RWPE2 (cell line): Measurements from ENCODE around the gene PCDHB4.
"Not testable (repeated sequence)": the region's sequence is repeated elsewhere in the genome, so short reads cannot be mapped to it uniquely, and the experiment has no call there.

ENCODE experiments used
- ATAC-seq: fragments of 200-7000 bp; cut with Tn5 transposase; 3 replicates; pipeline ENCODE4 v1.9.1; 2021; ENCODE audit warnings: low read depth
- DNase-seq: peaks from one replicate; pipeline ENCODE4 v3.0.0-alpha.2; 2020; ENCODE audit warnings: low spot score
- H3K27ac ChIP-seq: fragments of 450-650 bp; 2 replicates; pipeline ENCODE4 v1.5.1; 2017; ENCODE audit warnings: mild to moderate bottlenecking; ENCODE audit not compliant: poor library complexity, severe bottlenecking
- H3K27me3 ChIP-seq: fragments of 250-450 bp; sonication (Bioruptor Pico); 2 replicates; pipeline ENCODE4 v1.5.1; 2021; ENCODE audit warnings: mild to moderate bottlenecking, moderate library complexity; ENCODE audit not compliant: insufficient read depth, poor library complexity, severe bottlenecking
- H3K36me3 ChIP-seq: fragments of 250-450 bp; sonication (Bioruptor Pico); 2 replicates; pipeline ENCODE4 v1.5.1; 2020; ENCODE audit warnings: low read depth, mild to moderate bottlenecking, moderate library complexity
- H3K4me1 ChIP-seq: fragments of 250-450 bp; sonication (Bioruptor Pico); 2 replicates; pipeline ENCODE4 v1.5.1; 2021; ENCODE audit warnings: mild to moderate bottlenecking, moderate library complexity; ENCODE audit not compliant: insufficient read depth, poor library complexity, severe bottlenecking
- H3K4me3 ChIP-seq: fragments of 250-450 bp; sonication (Bioruptor Pico); 2 replicates; pipeline ENCODE4 v1.5.1; 2021; ENCODE audit warnings: mild to moderate bottlenecking, moderate library complexity; ENCODE audit not compliant: severe bottlenecking
- H3K9me3 ChIP-seq: fragments of 250-450 bp; sonication (Bioruptor Pico); 2 replicates; pipeline ENCODE4 v1.5.1; 2021; ENCODE audit warnings: mild to moderate bottlenecking, moderate library complexity; ENCODE audit not compliant: severe bottlenecking
- TF ChIP-seq, protein P1 (sequence below): fragments of 450-650 bp; IDR thresholded peaks from one replicate; pipeline ENCODE4 v1.5.1; 2017; ENCODE audit warnings: mild to moderate bottlenecking, moderate library complexity; ENCODE audit not compliant: poor library complexity, severe bottlenecking

PCDHB4 gene

DNA sequence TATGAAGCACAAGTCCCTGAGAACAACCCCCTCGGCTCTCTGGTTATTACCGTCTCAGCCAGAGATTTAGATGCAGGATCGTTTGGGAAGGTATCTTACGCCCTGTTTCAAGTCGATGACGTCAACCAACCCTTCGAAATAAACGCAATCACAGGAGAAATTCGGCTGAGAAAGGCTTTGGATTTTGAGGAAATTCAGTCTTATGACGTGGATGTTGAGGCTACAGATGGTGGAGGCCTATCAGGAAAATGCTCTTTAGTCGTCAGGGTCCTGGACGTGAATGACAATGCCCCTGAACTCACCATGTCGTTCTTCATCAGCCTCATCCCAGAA lies 29.3 kb downstream of the PCDHB4 start:
- no peaks in the 10 kb centered on the region for H3K4me1 ChIP-seq
- H3K4me3 ChIP-seq: no peak overlapping the region
- H3K36me3 ChIP-seq: no peaks in the 10 kb centered on the region
- ATAC-seq (no peak), DNase-seq (no peak)
- TF ChIP-seq, protein P1, sequence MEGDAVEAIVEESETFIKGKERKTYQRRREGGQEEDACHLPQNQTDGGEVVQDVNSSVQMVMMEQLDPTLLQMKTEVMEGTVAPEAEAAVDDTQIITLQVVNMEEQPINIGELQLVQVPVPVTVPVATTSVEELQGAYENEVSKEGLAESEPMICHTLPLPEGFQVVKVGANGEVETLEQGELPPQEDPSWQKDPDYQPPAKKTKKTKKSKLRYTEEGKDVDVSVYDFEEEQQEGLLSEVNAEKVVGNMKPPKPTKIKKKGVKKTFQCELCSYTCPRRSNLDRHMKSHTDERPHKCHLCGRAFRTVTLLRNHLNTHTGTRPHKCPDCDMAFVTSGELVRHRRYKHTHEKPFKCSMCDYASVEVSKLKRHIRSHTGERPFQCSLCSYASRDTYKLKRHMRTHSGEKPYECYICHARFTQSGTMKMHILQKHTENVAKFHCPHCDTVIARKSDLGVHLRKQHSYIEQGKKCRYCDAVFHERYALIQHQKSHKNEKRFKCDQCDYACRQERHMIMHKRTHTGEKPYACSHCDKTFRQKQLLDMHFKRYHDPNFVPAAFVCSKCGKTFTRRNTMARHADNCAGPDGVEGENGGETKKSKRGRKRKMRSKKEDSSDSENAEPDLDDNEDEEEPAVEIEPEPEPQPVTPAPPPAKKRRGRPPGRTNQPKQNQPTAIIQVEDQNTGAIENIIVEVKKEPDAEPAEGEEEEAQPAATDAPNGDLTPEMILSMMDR: no peak
- peaks cover 72% of the 10 kb centered on the region for H3K27me3 ChIP-seq
- peaks cover 2% of the 10 kb centered on the region for H3K9me3 ChIP-seq
- no peak overlapping the region for H3K27ac ChIP-seq

DNA sequence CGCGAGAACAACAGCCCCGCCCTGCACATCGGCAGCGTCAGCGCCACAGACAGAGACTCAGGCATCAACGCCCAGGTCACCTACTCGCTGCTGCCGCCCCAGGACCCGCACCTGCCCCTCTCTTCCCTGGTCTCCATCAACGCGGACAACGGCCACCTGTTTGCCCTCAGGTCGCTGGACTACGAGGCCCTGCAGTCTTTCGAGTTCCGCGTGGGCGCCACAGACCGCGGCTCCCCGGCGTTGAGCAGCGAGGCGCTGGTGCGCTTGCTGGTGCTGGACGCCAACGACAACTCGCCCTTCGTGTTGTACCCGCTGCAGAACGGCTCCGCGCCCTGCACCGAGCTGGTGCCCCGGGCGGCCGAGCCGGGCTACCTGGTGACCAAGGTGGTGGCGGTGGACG lies 30.0 kb downstream of the PCDHB4 start:
- not testable (repeated sequence) for H3K4me1 ChIP-seq, H3K36me3 ChIP-seq, DNase-seq, H3K4me3 ChIP-seq, H3K9me3 ChIP-seq, ATAC-seq, H3K27ac ChIP-seq
- peaks cover 72% of the 10 kb centered on the region for H3K27me3 ChIP-seq

DNA sequence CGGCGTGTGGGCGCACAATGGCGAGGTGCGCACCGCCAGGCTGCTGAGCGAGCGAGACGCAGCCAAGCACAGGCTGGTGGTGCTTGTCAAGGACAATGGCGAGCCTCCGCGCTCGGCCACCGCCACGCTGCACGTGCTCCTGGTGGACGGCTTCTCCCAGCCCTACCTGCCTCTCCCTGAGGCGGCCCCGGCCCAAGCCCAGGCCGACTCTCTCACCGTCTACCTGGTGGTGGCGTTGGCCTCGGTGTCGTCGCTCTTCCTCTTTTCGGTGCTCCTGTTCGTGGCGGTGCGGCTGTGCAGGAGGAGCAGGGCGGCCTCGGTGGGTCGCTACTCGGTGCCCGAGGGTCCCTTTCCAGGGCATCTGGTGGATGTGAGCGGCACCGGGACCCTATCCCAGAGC lies 30.5 kb downstream of the PCDHB4 start:
- not testable (repeated sequence) for DNase-seq, H3K36me3 ChIP-seq, H3K27ac ChIP-seq, ATAC-seq, H3K9me3 ChIP-seq, H3K4me1 ChIP-seq, H3K4me3 ChIP-seq
- peaks cover 71% of the 10 kb centered on the region for H3K27me3 ChIP-seq

DNA sequence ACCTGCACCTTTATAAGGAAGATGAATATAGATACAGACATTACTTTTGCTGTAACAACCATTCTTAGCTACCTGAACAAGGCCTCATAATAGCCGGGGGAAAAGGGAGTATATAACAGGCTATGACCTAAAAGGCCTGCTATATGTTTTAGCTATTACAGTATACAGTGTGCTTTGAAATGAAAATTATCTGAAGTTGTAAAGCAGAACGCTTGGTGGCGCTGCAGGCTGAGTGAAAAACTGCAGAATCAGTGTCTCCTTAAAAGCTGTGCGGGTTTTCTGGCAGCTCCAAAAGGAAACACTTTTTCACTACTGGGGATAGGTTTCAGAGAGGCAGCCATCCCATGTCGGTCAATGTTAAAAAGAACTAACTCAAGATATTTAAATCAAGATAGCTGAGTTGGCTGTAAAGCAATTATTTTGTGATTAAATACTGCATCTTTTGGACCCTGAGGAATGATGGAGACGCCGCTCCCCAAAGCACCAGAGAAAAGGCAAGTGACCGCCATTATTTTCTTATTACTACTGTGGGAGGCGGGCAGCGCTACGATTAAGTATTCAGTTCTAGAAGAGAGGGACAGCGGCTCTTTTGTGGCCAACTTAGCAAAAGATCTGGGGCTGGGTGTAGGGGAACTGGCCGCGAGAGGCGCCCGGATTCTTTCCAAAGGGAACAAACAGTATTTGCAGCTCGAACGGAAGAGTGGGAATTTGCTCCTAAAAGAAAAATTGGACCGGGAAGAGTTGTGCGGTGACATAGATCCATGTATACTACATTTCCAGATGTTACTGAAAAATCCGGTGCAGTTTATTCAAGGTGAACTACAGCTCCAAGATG lies 34.1 kb downstream of the PCDHB4 start:
- H3K36me3 ChIP-seq: no peaks in the 10 kb centered on the region
- no peaks in the 10 kb centered on the region for H3K4me1 ChIP-seq
- no peak overlapping the region for H3K27ac ChIP-seq
- no peak for ATAC-seq
- no peak for DNase-seq
- H3K4me3 ChIP-seq: no peak overlapping the region
- H3K27me3 ChIP-seq: peaks cover 60% of the 10 kb centered on the region
- H3K9me3 ChIP-seq: peaks cover 2% of the 10 kb centered on the region
- TF ChIP-seq, protein P1: no peak

DNA sequence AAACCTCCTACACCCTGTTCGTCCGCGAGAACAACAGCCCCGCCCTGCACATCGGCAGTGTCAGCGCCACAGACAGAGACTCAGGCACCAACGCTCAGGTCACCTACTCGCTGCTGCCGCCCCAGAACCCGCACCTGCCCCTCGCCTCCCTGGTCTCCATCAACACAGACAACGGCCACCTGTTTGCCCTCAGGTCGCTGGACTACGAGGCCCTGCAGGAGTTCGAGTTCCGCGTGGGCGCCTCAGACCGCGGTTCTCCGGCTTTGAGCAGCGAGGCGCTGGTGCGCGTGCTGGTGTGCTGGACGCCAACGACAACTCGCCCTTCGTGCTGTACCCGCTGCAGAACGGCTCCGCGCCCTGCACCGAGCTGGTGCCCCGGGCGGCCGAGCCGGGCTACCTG lies 35.7 kb downstream of the PCDHB4 start:
- not testable (repeated sequence) for ATAC-seq, H3K9me3 ChIP-seq, H3K4me3 ChIP-seq, H3K36me3 ChIP-seq, H3K4me1 ChIP-seq, H3K27ac ChIP-seq, DNase-seq
- H3K27me3 ChIP-seq: peaks cover 56% of the 10 kb centered on the region

DNA sequence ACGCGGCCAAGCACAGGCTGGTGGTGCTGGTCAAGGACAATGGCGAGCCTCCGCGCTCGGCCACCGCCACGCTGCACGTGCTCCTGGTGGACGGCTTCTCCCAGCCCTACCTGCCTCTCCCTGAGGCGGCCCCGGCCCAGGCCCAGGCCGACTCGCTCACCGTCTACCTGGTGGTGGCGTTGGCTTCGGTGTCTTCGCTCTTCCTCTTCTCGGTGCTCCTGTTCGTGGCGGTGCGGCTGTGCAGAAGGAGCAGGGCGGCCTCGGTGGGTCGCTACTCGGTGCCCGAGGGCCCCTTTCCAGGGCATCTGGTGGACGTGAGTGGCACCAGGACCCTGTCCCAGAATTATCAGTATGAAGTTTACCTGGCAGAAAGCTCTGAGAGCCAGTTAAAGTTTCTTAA lies 36.3 kb downstream of the PCDHB4 start:
- not testable (repeated sequence) for ATAC-seq

More for the DNA sequence above, 36.3 kb downstream of the PCDHB4 start:
- DNase-seq, H3K27ac ChIP-seq, H3K4me1 ChIP-seq, H3K36me3 ChIP-seq, H3K9me3 ChIP-seq, H3K4me3 ChIP-seq: not testable (repeated sequence)
- H3K27me3 ChIP-seq: peaks cover 50% of the 10 kb centered on the region
